K562 (cell line): ENCODE results near the gene NOX5. TPM values are rescaled to one million over a fixed set of nuclear protein-coding genes. Genes with fewer than 3 reads are reported as not detected.
A peak's percentile ranks its signal among the peaks of the same experiment; 100 is the strongest.

Source experiments
- ATAC-seq: fragments of 200-7000 bp; cut with Tn5 transposase; 3 replicates; pipeline ENCODE4 v1.9.1; 2020; ENCODE audit warnings: moderate library complexity
- BruUV-seq: library from RNA; stranded (reverse); fragments of 400-500 nt; replicated peaks from 2 replicates; lab custom pipeline; 2021; lab: Mats Ljungman, UMichigan
- CTCF ChIA-PET: fragments of 300-600 bp; formaldehyde crosslinking; extraction: SDS; loops from one replicate; lab custom pipeline; 2021; ENCODE audit warnings: low intra/inter-chr PET ratio; lab: Yijun Ruan, JAX
- POLR2A ChIA-PET: fragments of 300-600, 350-650 bp; sonication (Branson Sonifier 250); formaldehyde crosslinking; extraction: SDS; loops from one replicate; lab custom pipeline; 2021; ENCODE audit warnings: antibody characterized with exemption, inconsistent platforms; lab: Yijun Ruan, JAX
- DNase-seq, 4 experiments: peaks; one replicate each; pipeline versions ENCODE4 v3.0.0 to v3.0.0-alpha.2; 2011 to 2018; ENCODE audit warnings: low spot score in 3 of 4, mixed read lengths in 3 of 4; ENCODE audit errors: extremely low read depth in 1 of 4
- FAIRE-seq: peaks from 2 replicates; lab custom pipeline; 2011; peaks lifted over from hg19 to GRCh38; lab: Jason Lieb, UNC
- H2AFZ ChIP-seq: 2 replicates; pipeline ENCODE4 v1.6.0; 2011; ENCODE audit warnings: low read depth, low read length, control low read depth, inconsistent platforms
- H3K27ac ChIP-seq: fragments of 200-600 bp; 3 replicates; pipeline ENCODE4 v1.8.0; 2011; ENCODE audit warnings: low read depth, mild to moderate bottlenecking, control low read depth, inconsistent platforms, low read length, moderate library complexity, mixed read lengths; ENCODE audit errors: extremely low read depth
- H3K27me3 ChIP-seq, 2 experiments: fragments of 300-600 bp in 1 of 2; 2 replicates in 1 of 2; 3 replicates in 1 of 2; pipeline versions ENCODE4 v1.6.0 to v1.8.0; 2011; ENCODE audit warnings: inconsistent platforms in 2 of 2, low read length in 2 of 2, mild to moderate bottlenecking in 1 of 2, mixed read lengths in 1 of 2, moderate library complexity in 1 of 2; ENCODE audit not compliant: control insufficient read depth in 2 of 2, insufficient read depth in 2 of 2
- H3K36me3 ChIP-seq: fragments of 300-600 bp; 3 replicates; pipeline ENCODE4 v1.8.0; 2011; ENCODE audit warnings: mild to moderate bottlenecking, low read length, inconsistent platforms; ENCODE audit not compliant: control insufficient read depth, insufficient read depth
- H3K4me1 ChIP-seq, 2 experiments: fragments of 200-600 bp in 1 of 2; replicated peaks in 1 of 2; 2 replicates in 1 of 2; 3 replicates in 1 of 2; pipeline versions ENCODE4 v1.5.1 to v1.8.0; 2011; ENCODE audit warnings: inconsistent platforms in 2 of 2, low read length in 2 of 2, mild to moderate bottlenecking in 1 of 2, mixed read lengths in 1 of 2, moderate library complexity in 1 of 2; ENCODE audit not compliant: control insufficient read depth in 2 of 2, insufficient read depth in 2 of 2
- H3K4me2 ChIP-seq: 2 replicates; pipeline ENCODE4 v1.6.1; 2011; ENCODE audit warnings: low read length, control low read depth, inconsistent platforms, mixed read lengths; ENCODE audit not compliant: insufficient read depth
- H3K4me3 ChIP-seq: fragments of 200-600 bp; sonication (generic), shearing (Covaris generic); 2 replicates; pipeline ENCODE4 v1.5.1; 2016; ENCODE audit warnings: control low read depth, inconsistent platforms
- H3K79me2 ChIP-seq: fragments of 200-600 bp; 3 replicates; pipeline ENCODE4 v1.8.0; 2011; ENCODE audit warnings: low read length, inconsistent platforms; ENCODE audit not compliant: control insufficient read depth, insufficient read depth
- H3K9ac ChIP-seq, 2 experiments: 2 replicates each; pipeline versions ENCODE4 v1.6.0 to v1.6.1; 2011; ENCODE audit warnings: low read depth in 2 of 2, low read length in 2 of 2, control low read depth in 1 of 2, inconsistent platforms in 1 of 2, mild to moderate bottlenecking in 1 of 2, mixed read lengths in 1 of 2; ENCODE audit not compliant: insufficient read depth in 1 of 2
- H3K9me1 ChIP-seq: one replicate; pipeline ENCODE4 v1.6.0; 2011; ENCODE audit warnings: inconsistent platforms, mild to moderate bottlenecking, low read length, moderate library complexity; ENCODE audit not compliant: control insufficient read depth, insufficient read depth
- H3K9me3 ChIP-seq: replicated peaks from 2 replicates; pipeline ENCODE4 v1.5.1; 2011; ENCODE audit warnings: low read depth, low read length, inconsistent platforms; ENCODE audit not compliant: control insufficient read depth, insufficient read depth
- H4K20me1 ChIP-seq: replicated peaks from 2 replicates; pipeline ENCODE4 v1.6.1; 2011; ENCODE audit warnings: low read length, inconsistent platforms, mixed read lengths; ENCODE audit not compliant: control insufficient read depth, insufficient read depth
- CBFA2T3 ChIP-seq: fragments of 450-650 bp; IDR thresholded peaks from 2 replicates; pipeline ENCODE4 v1.6.1; 2017
- E2F6 ChIP-seq, 2 experiments: IDR thresholded peaks; 2 replicates each; pipeline ENCODE4 v1.6.1; 2011; ENCODE audit warnings: borderline replicate concordance in 1 of 2, control low read depth in 1 of 2, low read depth in 1 of 2, low read length in 1 of 2, mild to moderate bottlenecking in 1 of 2, mixed read lengths in 1 of 2, moderate library complexity in 1 of 2; ENCODE audit not compliant: insufficient read depth in 1 of 2, insufficient read length in 1 of 2, poor library complexity in 1 of 2, severe bottlenecking in 1 of 2; ENCODE audit errors: extremely low read depth in 1 of 2
- MAFK ChIP-seq: IDR thresholded peaks from 2 replicates; pipeline ENCODE4 v1.6.1; 2011; ENCODE audit warnings: low read length, improper control_type of control experiment
- POLR3G ChIP-seq: IDR thresholded peaks from 2 replicates; pipeline ENCODE4 v1.6.1; 2011; ENCODE audit not compliant: insufficient read length, insufficient replicate concordance; ENCODE audit errors: extremely low read depth
- ZNF12 ChIP-seq: sonication (generic); formaldehyde crosslinking; IDR thresholded peaks from 2 replicates; pipeline ENCODE4 v1.4.0; 2020; ENCODE audit warnings: mild to moderate bottlenecking, missing genetic modification reagents
- ZNF398 ChIP-seq: fragments of 250-450 bp; sonication (Bioruptor Pico); IDR thresholded peaks from 2 replicates; pipeline ENCODE4 v1.8.0; 2021; ENCODE audit warnings: moderate library complexity, mild to moderate bottlenecking, inconsistent platforms
- WGBS: fragments of 100-300 bp; shearing (Covaris generic); methylation state at CpG from one replicate; pipeline ENCODE4 v1.1.6; 2016; ENCODE audit warnings: low coverage, mixed read lengths; ENCODE audit not compliant: insufficient coverage; ENCODE audit errors: missing lambda C conversion rate; 5-methylcytosine and 5-hydroxymethylcytosine counted together
- in situ Hi-C: fragments of 300-500 bp; cut with MboI; formaldehyde crosslinking; loops from 4 replicates; pipeline ENCODE4 v1.15.0; 2018; ENCODE audit warnings: inconsistent platforms, mixed read lengths
- intact Hi-C: fragments of 100-400 bp; cut with micrococcal nuclease; formaldehyde crosslinking; loops from 2 replicates; pipeline ENCODE4 v1.14.2; 2022
- polyA plus RNA-seq, 8 experiments: library from polyadenylated mRNA; depleted of rRNA in 4 of 8; stranded (reverse) in 5 of 8; unstranded in 3 of 8; fragments of >200 nt; fragmentation: Nextera tagmentation in 2 of 8; fragmentation: Illumina TruSeq in 1 of 8; extraction: Ambion mirVana in 2 of 8; extraction: Trizol in 1 of 8; gene quantifications; 2 replicates each; pipeline versions ENCODE4 v1.2.1 to v1.2.3, GENCODE V29; 2011 to 2014; ENCODE audit warnings: inconsistent platforms in 1 of 8, missing spikeins in 1 of 8
- total RNA-seq, 7 experiments: library from RNA; depleted of rRNA in 6 of 7; stranded (reverse); fragments of >200 nt in 6 of 7; fragmentation: Illumina TruSeq in 2 of 7; extraction: Trizol in 2 of 7; gene quantifications; 2 replicates each; pipeline versions ENCODE4 v1.2.1 to v1.2.3, GENCODE V29; 2011 to 2021; ENCODE audit warnings: low replicate concordance in 1 of 7

Gene NOX5
- total and polyA plus RNA-seq, 9 of the 15 experiments (the other 6 are each of a cell fraction or from before 2014, with no cell fraction given), result 0.01 TPM; not detected in 8

GRCh38 chr15:69059557-69059943, 45.1 kb downstream of the NOX5 start:
- H3K9ac ChIP-seq, result no peak overlapping the region
- no peak overlapping the region for H3K4me3 ChIP-seq
- 70% methylated on average over 7 of the region's 9 CpGs for WGBS
- H3K36me3 ChIP-seq, result no peaks in the 10 kb centered on the region
- ChIA-PET CTCF (interaction anchor here (0.6 to 3.9 kb wide), 7 partner anchors 80 to 406 kb away, joined by 3 to 20 read pairs (median 3); no protein-coding TSS in a partner anchor), POLR2A (interaction anchor here (0.7 kb wide), 1 partner anchor 11 kb away, joined by 3 read pairs; no protein-coding TSS in a partner anchor)
- peaks cover 0 to 22% of the 10 kb centered on the region in 2 experiments; a peak in 3 of 5 replicates for H3K27me3 ChIP-seq
- H3K9me3 ChIP-seq, result no peaks in the 10 kb centered on the region
- H2AFZ ChIP-seq, result no peak overlapping the region
- no peak overlapping the region for H3K27ac ChIP-seq
- no peak for FAIRE-seq
- intact Hi-C loops, result loop anchor here (1.0 to 5.0 kb wide), 4 partner anchors 166 to 408 kb away; no protein-coding TSS in a partner anchor
- H4K20me1 ChIP-seq, result peaks cover 4% of the 10 kb centered on the region; the same call in 1 of the 2 replicates
- TF ChIP-seq MAFK (no peak), ZNF12 (CRISPR knock-in tag) (no peak), CBFA2T3 (0 out of 2 replicates have a peak, but pooled peaks have one; percentile 8), POLR3G (no peak), ZNF398 (CRISPR knock-in tag) (no peak), E2F6 (IDR thresholded peaks at IDR 0.05; ENCODE audit: borderline replicate concordance in 1 of 2, extremely low read depth in 1 of 2, insufficient read depth in 1 of 2, insufficient read length in 1 of 2, low read depth in 1 of 2, low read length in 1 of 2, poor library complexity in 1 of 2, severe bottlenecking in 1 of 2) (no peak)
- ATAC-seq, result no peak
- no peaks in the 10 kb centered on the region for H3K79me2 ChIP-seq
- H3K9me1 ChIP-seq, result peaks cover 3% of the 10 kb centered on the region
- no peak for DNase-seq
- BruUV-seq, result no TSS peak
- peaks cover 0 to 2% of the 10 kb centered on the region in 2 experiments; a peak in 2 of 5 replicates for H3K4me1 ChIP-seq
- H3K4me2 ChIP-seq, result peak overlapping the region; percentile 14; the same call in 1 of the 2 replicates
- in situ Hi-C loops, result loop anchor here (5.0 kb wide), 2 partner anchors 163 to 343 kb away; no protein-coding TSS in a partner anchor
